Stimulated activated CD8-positive, alpha-beta memory T cell treated with anti-CD3 and anti-CD28 coated beads, Interleukin-15, amount 100 ng/mL, for 48 hours (primary cell): Measurements from ENCODE around the gene MATN3.

ENCODE experiments used
- DNase-seq, 2 donors: peaks; one replicate each; pipeline ENCODE4 v3.0.0-alpha.2; 2020; ENCODE audit warnings: low read depth in 2 of 2

Gene MATN3

DNA sequence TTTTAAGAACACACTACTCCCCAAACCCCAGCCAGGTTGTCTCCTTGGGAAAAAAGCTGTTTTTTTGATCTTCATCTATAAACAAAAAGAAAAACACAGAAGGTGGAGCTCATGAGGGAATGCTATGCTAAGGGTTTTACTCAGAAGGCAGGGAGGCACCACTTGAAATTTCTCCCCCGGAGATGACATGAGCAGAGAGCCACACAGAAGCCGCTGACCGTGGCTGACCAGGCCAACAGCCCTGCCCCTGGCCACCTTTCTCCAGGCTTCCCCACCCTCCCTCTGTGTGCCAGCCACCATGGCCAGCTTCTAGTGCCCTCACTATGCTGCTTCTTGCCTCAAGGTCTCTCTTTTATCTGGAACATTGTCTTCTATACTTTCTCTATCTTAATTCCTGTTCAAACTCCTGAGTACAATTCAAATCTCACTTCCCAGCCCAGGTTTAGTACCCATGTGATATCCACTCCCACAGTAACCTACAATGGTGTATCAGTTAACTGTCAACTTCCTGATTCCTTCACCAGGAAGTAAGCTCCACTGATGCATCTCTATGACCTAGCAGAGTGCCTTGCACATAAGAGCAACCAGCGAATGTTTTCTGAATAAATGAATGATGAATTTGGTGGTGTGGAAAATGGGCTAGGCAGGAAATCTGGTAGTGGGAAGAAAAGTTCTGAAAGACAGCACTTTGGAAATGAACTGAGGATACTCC, 23.6 kb upstream of the MATN3 start:
- DNase-seq = no peak

DNA sequence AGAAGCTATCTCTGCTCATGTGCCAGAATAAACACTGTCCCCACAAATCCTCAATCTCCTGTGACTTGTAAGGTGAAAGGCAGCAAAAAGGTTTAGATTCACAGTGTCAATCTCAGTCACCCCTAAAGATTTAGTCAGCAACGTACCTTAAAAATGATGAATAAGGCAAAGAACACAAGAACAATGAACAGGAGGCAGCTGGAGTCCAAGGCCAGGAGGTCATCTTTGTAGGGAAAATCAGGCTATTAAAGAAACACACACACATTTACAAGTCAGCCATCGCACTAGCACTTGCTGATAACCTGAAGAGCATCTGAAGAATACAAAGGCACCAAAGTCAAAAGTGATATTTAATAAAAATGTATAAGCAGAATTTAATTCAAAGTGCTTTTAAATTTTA, 22.4 kb upstream of the MATN3 start:
- no peak for DNase-seq

DNA sequence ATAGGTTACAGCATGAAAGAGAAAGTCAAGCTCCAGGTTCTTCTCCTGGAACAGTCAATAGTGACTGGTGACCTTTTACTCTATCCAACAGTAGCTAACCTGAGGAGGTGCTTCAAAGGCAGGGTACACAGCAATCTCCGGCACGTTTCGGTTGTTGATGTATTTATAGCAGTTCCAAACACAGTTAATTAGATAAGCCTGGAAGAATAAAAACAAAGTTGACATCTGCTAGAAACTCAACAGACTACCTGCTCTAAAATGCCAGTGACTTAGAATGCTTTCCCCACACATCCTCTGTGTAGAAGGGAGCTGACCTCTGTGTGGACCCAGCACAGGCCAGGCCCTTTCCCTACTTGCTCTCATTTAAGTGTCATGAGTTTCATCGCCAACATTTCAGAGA, 21.8 kb upstream of the MATN3 start:
- DNase-seq = no peak

DNA sequence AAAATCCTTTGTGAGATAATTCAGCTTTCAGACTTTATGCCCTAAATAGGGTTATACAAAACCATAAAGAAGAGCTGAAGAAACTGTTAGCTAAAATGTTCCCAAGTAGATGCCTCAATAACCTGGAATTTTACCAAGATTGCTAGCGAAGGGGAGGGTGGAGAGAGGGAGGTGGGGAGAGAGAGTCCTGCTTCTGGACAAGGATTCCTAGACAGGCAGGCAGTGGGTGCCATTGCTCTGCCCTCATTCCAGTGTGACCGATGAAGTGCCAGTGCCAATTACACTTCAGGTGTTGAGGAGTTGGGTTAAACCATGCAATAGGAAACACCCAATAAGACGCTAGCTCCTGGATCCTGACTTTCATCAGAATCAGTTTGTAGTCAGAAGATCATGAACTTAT, 20.9 kb upstream of the MATN3 start:
- no peak for DNase-seq

DNA sequence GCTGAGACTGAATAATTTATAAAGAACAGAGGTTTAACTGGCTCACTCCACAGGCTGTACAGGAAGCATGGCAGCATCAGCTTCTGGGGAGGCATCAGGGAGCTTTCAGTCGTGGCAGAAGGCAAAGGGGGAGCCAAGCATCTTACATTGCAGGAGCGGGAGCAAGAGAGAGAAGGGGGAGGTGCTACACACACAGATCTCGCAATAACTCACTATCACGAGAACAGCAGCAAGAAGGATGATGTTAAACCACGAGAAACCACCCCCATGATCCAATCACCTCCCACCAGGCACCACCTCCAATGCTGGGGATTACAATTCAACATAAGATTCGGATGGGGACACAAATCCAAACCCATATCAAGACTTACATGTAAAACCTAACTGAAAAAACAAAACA, 17.8 kb upstream of the MATN3 start:
- DNase-seq = no peak

DNA sequence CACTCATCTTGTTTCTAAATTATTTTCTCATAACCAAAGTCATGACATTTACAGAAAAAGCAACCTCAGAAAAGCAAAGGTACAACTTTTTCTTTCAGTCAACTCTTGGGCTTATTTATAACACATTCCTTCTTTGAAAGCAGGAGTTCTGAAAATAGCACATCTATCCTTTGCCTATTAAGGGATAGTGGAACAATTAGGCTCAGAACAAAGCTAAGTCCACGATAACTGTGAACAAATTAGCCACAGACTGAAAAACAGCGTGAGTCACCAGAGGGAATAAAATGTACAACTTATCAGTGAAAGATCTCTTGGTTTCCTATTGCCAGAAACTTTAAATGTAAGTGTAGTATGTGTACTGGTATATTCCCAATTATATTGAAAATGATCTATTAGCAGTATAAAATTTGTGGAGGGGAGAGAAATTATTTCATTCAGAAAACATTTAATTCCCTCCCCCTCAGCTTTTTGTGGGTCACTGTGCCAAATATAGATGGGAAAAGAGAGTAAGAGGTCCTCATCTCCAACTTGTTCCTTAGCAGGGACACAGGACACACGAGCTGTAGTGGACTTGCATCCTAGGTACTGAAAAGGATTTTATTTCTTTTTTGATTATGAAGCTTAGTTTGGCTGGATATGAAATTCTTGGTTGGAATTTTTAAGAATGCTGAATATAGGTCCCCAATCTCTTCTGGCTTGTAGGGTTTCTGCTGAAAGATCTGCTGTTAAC, 15.4 kb upstream of the MATN3 start:
- no peak for DNase-seq

DNA sequence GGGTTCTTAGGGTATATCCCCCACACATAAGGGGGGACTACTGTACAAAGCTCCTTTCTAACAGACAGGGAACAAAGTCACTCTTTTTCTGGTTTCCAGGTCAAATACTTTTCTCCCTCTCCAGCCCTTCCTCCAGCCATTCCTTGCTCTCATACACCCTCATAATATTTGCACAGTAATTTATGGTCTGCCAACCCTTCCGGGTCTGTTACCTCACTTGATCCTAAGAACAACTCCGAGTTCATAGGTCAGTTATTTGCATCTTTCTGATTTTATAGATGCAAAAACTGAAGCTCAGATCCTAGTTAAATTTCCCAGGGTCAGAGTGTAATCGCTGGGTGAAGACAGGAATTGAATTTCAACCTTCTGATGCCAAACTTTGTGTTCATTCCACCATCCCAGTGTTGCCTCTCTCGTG, 14.8 kb upstream of the MATN3 start:
- no peak for DNase-seq

DNA sequence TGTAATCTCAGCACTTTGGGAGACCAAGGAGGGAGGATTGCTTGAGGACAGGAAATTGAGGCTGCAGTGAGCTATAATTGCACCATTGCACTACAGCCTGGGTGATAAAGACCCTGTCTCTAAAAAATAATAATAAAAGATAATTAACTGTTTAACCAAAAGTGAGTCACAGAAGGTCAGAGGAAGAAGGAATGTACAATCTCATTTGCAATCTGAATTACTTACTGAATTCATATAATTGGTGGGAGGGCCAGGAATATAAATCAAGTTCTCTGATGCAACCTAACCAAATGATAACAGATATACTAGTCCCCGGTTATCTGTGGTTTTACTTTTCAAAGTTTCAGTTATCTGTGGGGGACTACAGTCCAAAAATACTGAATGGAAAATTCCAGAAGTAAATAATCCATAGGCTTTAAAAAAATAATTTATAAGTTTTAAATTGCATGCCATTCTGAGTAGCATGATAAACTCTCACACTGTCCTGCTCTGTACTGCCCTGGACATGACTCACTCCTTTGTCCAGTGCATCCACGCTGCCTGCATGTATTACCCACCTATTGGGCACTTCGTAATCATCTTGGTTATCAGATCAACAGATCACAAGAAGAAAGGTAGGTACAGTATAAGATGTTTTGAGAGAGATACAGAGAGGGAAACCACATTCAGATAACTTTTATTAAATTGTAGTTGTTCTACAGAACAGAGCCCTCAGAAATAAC, 12.8 kb upstream of the MATN3 start:
- no peak for DNase-seq

DNA sequence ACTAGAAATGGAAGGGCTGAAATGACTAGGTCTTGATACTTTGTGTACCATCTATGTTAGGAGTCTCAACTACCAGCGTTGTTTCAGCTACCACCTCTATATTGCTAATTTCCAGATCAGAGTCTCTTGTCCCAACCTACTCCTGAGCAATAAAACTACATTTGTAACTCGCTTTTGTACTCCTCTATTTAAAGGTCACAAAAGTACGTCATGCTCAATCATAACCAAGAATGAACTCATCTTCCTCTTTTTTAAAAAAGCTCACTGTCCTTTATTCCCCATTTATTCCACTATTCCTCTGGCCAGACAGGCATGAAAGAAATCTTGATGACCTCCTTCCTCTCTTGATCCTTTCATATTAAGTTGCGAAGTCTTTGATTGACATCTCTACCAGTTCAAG, 11.2 kb upstream of the MATN3 start:
- DNase-seq = no peak

DNA sequence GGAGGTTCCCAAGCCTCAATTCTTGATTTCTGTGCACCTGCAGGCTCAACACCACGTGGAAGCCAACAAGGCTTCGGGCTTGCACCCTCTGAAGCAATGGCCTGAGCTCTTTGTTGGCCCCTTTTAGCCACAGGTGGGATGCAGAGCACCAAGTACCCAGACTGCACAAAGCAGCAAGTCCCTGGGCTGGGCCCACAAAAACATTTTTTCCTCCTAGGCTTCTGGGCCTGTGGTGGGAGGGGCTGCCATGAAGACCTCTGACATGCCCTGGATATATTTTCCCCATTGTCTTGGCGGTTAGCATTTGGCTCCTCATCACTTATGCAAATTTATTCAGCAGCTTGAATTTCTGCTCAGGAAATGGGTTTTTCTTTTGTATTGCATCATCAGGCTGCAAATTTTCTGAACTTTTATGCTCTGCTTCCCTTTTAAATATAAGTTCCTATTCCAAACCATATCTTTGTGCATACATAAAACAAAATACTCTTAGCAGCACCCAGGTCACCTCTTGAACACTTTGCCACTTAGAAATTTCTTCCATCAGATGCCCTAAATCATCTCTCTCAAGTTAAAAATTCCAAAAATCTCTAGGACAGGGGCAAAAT, 9.0 kb upstream of the MATN3 start:
- DNase-seq = no peak

DNA sequence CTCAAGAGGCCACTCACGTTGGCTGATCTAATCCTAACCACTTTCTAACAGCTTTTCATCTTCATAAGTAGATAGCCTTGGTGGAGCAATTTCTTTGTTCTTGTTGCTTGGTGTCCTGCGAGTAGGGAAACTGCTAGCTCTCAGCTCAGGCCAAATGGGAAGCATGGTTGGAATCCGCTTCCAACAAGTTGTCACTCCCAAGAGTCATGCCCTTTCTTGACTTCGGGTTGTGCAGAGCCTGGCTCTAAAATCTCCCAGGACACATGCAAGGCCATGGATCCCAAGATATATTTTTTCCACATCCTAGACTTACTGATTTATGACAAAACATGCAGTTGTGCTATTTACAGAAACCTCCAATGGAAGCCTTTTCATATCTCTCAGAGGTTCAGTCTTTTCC, 7.3 kb upstream of the MATN3 start:
- DNase-seq = no peak

DNA sequence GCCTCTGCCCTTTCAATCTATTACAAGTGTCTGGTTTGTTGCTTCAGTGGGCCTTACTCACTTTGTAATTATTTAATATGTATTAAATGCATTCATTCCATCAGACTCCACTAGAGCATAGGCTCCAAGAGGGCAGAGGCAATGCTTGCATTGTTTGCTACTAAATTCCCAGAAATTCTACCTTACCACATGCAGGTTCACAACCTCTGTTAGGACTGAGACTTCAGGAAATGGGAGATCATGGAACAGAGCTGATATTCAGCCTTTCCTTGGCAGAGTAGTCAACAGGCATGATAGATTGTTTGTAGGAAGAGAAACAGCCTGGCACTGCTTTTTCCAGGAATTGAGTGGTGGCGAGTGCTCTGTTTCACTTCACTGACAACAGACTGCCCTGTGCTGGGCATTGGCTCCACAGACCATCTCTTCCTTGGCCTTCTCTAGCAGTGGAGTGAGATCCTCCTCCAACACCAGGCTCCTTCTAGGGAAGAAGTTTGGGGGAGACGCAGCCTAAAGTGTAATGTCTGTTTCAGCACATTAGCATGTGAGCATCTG, 6.2 kb upstream of the MATN3 start:
- DNase-seq = no peak

DNA sequence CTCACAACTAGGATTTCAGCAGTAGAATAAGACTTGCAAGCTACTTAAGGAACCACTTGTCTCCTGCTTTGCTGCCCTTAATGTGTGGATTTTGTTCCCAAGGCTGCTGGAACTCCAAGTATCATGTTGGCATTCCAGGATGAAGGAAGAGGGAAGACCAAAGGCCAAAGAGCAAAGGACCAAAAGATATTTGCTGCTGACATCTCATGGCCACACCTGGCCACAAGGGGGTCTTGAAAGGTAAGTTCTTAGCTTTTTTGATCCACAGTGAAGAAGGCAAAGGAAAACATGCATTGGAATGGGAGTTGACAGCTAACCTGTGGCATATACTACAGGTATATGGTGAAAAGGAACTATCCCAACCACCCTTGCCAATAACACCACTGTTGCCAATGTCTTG, 3.9 kb upstream of the MATN3 start:
- DNase-seq = no peak

DNA sequence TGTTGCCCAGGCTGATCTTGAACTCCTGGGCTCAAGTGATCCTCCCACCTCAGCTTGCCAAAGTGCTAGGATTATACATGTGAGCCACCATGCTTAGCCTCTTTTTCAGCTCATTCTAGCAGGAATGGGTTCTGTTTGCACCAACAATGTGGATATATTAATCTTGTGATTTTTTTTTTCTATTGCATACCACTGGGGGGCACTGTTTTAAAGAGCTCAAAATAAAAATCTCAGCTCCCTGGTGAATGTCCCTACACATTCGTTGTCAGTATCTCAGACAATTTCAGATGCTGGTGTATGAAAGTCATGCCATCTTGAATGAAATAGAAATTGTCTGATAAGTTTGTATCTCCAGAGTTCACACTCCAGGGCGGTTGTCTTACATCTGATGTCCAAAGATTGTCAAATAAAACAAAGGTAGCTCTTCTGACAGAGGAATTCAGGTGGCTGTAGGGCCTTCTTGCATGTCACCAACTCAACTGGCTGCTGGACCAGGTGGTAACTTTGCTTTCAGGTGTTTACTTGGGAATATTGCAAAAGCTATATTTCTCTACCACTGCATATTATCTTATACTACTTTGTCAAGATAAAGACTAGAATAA, 3.1 kb upstream of the MATN3 start:
- DNase-seq = no peak

DNA sequence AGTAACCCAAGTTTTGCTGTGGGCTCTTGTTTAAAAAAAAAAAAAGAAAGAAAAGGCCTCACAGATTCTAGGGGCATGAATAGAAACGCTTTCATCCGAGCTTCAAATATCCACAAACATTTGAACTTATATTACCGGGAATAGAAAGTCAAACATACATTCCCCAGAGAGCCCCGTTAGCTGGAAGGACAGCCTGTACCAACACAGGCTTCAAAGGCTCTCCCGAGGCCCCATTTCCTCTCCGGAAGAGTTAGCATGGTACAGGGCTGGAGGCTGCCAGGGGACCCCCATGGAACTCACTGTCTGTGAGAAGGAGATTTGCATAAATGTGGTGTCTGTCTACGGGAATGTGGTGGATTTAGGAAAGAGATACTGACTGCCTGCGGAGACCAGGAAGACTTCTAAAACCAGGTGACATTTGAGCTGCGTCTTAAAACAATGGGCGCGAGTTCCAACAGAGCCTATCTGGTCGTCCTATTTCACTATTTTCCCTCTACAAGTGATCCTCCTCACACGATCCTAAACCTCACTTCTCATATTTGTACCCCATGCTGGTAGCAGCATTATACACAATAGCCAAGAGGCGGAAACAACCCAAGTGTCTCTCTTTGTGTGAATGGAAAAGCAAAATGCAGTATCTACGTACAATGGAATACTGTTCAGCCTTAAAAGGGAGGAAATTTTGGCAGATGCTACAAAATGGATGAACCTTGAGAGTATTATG, 820 bp upstream of the MATN3 start:
- DNase-seq = no peak

DNA sequence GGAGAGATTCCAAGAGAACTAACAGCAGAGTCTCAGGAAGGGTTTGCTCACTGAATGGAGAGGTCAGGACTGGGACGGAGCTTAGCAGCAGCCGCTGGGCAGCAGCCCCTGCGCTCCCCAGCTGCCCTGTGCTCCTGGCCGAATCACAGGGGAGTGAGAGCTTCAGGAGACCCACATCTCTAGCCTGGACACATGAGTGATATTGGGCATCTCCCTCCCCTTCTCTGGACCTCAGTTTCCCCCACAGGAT, 511 bp downstream of the MATN3 start:
- no peak for DNase-seq

DNA sequence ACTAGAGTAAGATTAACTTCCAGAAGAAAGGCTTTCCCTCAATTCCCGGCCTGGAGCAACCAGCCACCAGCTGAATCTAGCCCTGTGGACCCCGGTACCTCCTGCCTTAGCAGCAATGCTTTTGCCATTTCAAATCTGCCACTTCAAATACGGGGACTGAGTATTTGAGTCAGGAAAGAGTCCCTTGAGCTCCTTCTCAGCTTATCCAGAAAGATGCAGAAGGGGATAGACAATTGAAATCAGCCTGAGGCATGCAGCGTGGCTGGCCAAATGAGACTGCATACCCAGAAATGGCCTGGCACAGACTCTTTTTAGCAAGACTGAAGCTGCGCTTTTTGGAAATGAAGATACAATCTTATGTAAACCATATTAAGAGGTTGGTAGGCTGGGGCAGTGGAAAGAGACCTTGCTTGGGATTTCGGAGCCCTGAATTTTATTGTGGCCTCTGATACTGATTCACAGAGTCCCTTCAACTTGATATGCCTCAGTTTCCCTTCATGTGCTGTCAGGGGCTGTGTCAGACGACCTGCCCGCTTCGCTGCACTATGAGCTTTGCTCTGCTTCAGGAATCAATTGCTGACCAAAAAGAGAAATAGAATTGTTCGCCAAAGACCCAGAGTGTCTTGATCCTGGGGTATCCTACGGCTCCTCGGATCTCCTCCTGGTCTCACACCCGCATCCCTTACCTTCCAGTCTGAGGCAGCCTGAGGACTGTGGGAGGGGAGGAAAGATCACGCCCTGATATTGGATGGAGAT, 1.0 kb downstream of the MATN3 start:
- no peak for DNase-seq

DNA sequence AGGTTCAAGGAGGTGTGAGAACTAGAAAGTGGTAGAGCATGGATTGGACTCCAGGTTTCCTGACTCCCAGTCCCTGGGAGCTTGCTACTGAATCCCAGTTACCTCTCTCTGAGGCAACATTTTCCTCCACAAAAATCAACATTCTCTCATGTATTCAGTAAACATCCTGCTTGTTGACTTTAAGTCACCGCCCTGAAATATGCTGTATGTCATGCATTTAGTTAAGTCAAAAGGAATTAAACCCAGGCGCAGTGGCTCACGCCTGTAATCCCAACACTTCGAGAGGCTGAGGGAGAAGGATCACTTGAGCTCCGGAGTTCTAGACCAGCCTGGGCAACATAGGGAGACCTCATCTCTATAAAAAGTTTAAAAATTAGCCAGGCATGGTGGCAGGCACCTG, 3.8 kb downstream of the MATN3 start:
- no peak for DNase-seq

DNA sequence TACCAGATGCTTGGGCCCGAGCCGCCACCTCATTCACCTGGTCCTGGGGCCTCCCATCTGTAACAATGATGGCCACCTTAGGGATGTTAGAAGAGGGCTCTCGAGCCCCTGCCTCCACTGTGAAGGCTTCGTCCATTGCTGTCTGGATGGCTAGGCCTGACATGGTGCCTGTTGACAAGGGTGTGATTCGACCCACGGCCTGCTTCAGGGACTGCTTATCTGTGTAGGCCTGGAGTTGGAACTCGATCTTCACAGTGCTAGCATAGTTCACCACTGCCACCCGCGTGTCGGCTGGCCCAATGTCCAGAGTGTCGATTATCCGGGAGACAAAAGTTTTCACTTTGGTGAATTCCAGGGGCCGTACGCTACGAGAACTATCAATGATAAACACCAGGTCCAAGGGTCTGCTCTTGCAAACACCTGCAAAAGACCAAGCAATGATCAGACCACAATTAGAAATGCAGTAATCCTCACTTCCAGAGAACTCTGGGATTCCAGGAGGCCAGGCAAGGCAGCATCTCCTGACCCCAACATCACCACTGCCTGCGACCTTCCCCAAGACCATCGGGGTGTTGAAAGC, 6.5 kb downstream of the MATN3 start:
- no peak for DNase-seq

DNA sequence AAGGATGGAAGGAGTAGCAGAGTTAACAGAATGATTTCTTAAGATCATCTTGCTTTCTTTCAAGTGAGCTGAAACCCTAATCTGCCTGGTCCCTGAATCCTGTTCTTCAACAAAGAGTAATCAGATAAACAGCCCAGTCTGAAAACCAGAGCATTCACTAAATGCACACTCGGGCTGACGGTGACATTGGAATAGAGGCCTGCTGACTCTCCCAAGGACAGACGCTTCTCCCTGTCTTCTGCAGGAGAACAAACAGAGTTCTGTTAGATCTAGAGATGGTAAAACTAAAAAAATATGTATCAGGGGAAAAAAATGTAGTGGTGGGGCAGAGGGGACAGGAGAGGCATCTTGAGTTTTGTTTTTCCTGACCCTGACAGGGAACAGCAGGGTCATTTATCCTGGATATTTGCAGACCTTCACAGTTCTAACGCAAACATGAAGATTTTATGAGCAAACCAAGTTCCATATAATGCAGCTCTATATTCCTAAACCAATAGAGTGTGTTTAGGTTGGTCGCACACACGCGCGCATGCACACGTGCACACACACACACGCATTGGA, 7.3 kb downstream of the MATN3 start:
- no peak for DNase-seq
